Activated CD4-positive, CD25-positive, alpha-beta regulatory T cell (primary cell): ENCODE data around the gene RPS19BP1.
"Not testable (repeated sequence)": the region's sequence is repeated elsewhere in the genome, so short reads cannot be mapped to it uniquely, and the experiment has no call there.

Experiments used
- DNase-seq, 4 experiments: peaks; one replicate each; lab custom pipeline; 2025; lab: John Stamatoyannopoulos, UW

Gene RPS19BP1

GRCh38 chr22:39528681-39529486 is 3.7 kb downstream of the RPS19BP1 start:
- peak; percentile 73 to 87 (median 85) for DNase-seq

- DNase-seq, result no peak
These were observed 4.4 kb downstream of the RPS19BP1 start for GRCh38 chr22:39528080-39528661.

DNA sequence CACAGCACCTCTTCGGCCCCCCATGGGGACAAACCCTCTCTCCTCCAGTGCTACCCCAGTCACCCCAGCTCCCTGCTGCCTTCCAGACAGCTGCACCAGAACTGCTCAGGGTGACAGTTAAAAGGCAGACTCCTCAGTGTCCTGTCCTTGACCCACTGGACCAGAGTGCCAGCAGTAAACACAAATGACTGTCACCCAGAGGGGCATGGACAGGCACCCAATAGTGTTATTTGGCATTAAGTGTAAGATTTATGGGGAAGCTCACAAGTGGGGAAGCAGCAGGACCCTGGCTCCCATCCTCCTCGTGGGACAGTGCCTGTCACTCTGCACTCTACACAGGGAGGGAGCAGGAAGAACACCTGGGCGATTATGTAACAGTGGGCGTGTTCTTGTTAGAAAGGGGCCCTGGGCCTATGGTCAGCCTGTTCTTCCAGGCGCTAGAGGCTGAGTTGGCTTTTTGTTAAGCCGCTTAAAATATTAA is 5.0 kb downstream of the RPS19BP1 start:
- DNase-seq, result no peak

GRCh38 chr22:39526736-39527171 is 5.8 kb downstream of the RPS19BP1 start:
- DNase-seq, result no peak

GRCh38 chr22:39525658-39525975 is 6.9 kb downstream of the RPS19BP1 start:
- DNase-seq, result no peak

GRCh38 chr22:39524753-39525657 is 7.5 kb downstream of the RPS19BP1 start:
- DNase-seq, result no peak

DNA sequence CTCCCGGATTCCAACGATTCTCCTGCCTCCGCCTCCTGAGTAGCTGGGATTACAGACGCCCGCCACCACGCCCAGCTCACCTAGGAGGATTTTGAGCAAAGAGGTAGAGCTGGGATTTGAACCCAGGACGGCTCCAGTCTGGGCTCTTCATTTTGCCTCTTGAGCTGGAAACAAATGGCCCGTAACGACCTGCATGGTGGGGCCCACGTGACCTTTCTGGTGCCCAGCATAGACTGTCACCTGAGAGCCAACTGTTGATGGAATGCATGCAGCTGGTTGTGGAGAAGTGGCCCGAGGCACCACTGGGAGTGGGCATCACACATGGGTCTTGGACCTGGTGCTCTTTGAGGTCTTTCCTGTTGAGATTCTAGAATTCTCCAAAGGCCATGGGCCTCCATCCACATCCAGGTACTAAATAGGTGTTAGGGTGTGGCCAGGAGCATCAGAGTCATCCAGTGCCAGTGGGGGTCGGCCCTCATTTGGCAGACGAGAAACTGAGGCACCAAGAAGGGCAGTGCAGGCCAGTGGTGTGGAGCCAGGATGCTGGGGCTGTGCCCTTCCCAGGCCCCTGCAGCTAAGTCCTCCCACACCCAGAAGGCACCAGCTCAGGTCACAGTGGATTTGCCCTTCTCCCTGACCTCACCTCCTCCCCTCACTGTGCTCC is 8.3 kb downstream of the RPS19BP1 start:
- no peak for DNase-seq

GRCh38 chr22:39522567-39523300 is 9.8 kb downstream of the RPS19BP1 start:
- DNase-seq, result no peak

DNA sequence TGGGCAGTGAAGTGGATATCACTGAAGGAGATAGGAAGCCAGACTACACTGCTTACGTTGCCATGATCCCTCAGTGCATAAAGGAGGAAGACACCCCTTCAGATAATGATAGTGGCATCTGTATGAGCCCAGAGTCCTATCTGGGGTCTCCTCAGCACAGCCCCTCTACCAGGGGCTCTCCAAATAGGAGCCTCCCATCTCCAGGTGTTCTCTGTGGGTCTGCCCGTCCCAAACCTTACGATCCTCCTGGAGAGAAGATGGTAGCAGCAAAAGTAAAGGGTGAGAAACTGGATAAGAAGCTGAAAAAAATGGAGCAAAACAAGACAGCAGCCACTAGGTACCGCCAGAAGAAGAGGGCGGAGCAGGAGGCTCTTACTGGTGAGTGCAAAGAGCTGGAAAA is 10.5 kb downstream of the RPS19BP1 start:
- DNase-seq, result not testable (repeated sequence)

DNA sequence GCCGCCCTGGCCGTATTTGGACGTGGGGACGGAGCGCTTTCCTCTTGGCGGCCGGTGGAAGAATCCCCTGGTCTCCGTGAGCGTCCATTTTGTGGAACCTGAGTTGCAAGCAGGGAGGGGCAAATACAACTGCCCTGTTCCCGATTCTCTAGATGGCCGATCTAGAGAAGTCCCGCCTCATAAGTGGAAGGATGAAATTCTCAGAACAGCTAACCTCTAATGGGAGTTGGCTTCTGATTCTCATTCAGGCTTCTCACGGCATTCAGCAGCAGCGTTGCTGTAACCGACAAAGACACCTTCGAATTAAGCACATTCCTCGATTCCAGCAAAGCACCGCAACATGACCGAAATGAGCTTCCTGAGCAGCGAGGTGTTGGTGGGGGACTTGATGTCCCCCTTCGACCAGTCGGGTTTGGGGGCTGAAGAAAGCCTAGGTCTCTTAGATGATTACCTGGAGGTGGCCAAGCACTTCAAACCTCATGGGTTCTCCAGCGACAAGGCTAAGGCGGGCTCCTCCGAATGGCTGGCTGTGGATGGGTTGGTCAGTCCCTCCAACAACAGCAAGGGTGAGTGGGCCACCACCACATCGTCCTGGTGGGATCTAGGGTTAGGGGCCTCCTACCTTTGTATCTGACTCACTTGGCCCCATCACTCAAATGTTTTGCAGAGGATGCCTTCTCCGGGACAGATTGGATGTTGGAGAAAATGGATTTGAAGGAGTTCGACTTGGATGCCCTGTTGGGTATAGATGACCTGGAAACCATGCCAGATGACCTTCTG is 11.3 kb downstream of the RPS19BP1 start:
- DNase-seq, result not testable (repeated sequence)

- DNase-seq, result peak; percentile 84 to 96 (median 92)
These were observed 12.1 kb downstream of the RPS19BP1 start, which contains the start of gene ATF4 for GRCh38 chr22:39520226-39521105. Gene ATF4 (plus strand): TSS chr22:39520562. CDS start chr22:39521446, 884 bp downstream.

- peak in 1 of 4 experiments; percentile 92 for DNase-seq
These were observed 12.8 kb downstream of the RPS19BP1 start for GRCh38 chr22:39519681-39520225.

DNA sequence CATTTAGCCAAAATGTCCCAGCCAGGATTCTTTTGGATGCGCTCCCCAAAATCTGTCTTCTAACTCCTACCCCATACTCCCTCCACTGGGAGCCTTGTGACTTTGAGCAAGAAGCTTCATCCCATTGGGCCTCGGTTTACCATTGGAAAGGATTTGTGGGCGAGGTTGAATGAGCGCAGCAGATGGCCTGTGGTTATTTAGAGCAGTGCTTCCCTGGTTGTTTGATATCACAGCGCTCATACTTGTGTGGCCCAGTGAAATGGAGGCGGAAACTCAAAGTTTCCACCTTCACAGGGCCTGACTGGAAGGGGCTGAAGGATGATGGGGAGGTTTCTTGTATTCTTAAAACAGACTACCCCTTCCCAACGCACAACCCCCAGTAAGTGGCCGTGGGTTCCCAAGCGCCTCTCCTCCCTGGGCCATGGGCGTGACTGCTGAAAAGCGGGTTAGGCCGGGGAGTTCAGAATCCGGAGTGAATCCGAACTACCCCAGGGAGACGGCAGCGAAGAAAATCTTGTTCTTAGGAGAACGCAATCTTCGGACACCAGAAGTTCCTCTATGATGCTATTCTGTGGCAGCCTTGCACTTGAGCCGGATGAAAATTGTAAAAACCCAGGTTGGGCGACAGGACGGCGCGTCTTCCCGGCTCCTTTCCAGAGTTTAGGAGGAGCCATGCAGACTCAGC is 13.4 kb downstream of the RPS19BP1 start:
- no peak for DNase-seq

GRCh38 chr22:39518144-39518786 is 14.3 kb downstream of the RPS19BP1 start:
- no peak for DNase-seq

GRCh38 chr22:39517470-39517869 is 15.1 kb downstream of the RPS19BP1 start:
- no peak for DNase-seq

DNA sequence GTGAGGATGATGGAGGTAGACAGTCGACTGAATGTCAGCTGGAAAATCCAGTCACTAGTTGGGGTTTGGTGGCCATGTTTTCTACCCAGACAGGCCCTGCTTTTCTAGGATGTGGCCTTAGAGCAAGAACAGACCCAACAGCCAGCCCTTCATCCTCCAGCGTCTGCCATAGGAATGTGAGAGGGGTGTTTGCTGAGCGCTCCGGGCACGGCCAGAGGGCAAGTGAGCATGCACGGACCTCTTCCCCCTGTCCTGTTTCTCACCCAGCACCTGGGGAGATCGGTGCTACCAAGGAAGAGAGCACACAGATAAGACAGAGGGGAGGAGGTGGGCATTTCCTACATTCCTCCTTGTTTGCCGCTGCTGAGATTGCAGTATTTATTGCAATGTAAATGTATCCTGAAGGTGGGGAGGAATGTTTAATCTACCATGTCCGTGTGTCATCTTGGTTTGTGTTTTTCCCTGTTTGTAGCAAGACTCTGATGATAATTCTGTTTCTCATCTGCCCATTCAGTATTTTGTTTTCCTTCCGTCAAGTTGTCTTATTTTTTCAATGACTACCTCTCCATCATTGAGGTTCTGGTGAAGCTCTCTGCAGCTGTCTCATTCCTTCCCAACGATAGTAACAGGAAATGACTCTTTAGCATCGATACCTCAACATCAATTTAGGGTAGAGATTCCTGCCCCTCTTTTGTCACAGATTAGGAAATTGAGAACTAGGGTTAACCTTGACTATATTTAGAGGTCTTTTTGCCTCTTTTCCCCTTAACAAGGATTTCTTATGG is 17.1 kb downstream of the RPS19BP1 start:
- DNase-seq, result no peak

GRCh38 chr22:39514373-39514973 is 18.1 kb downstream of the RPS19BP1 start:
- DNase-seq, result no peak
